NCI-H526 treated with DMSO at 0.1 percent for 48 hours (cell line): Measurements from ENCODE around the gene OR4F17.
"Not testable (repeated sequence)": the region's sequence is repeated elsewhere in the genome, so short reads cannot be mapped to it uniquely, and the experiment has no call there.

Experiments
- DNase-seq: peaks from one replicate; lab custom pipeline; 2025; lab: John Stamatoyannopoulos, UW

OR4F17 gene, protein sequence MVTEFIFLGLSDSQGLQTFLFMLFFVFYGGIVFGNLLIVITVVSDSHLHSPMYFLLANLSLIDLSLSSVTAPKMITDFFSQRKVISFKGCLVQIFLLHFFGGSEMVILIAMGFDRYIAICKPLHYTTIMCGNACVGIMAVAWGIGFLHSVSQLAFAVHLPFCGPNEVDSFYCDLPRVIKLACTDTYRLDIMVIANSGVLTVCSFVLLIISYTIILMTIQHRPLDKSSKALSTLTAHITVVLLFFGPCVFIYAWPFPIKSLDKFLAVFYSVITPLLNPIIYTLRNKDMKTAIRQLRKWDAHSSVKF

DNA sequence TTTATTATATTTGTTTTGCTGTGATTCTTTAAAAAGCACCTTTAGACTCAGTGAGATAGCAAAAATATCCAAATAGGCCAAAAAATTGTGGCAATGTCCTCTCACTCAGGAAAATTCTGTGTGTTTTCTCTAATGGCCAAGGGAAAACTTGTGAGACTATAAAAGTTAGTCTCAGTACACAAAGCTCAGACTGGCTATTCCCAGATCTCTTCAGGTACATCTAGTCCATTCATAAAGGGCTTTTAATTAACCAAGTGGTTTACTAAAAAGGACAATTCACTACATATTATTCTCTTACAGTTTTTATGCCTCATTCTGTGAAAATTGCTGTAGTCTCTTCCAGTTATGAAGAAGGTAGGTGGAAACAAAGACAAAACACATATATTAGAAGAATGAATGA, at the start of gene OR4F17:
TSS of gene OR4F17 (plus strand) at position 301 of the 400 bp plus-strand sequence. CDS start 3,575 bp downstream, outside the sequence.
- not testable (repeated sequence) for DNase-seq

GRCh38 chr19:70793-71192, 36.1 kb upstream of the OR4F17 start:
- DNase-seq, result not testable (repeated sequence)

DNA sequence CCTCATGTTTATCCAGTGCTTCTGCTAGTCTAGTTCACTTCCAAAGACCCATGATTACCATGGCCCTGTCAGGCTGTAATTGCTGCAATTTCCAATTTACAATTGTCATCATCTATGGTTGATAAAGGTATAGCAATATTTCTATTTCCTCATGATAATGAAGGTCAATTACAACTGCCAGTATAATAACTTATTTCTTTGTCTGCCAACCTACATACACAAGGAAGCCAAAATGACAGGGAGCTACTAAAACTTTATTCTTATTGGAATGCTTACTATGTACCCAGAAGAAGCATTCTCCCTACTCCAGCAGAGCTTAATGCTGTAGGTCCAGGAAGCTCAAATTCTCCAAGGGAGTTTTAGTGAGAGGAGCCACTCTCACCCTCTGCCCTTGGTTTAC, 24.0 kb upstream of the OR4F17 start:
- not testable (repeated sequence) for DNase-seq

DNA sequence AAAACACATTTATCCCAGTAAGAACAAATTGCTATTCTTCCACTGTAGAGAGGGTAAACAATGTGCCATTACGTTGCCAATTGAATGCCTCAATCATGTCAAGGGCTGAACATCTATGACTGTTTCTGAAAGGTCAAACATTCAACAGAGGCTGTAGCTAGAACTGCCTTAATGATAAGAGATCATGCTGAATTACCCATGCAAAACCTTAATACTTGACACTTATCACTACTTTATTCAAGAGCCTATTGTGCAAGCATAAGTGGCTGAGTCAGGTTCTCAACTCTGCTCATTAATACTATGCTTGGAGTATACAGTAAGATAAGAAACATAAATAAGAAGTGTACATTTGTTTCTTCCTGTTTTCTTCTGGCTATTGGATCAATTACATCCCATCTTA, 23.3 kb upstream of the OR4F17 start:
- DNase-seq, result not testable (repeated sequence)

GRCh38 chr19:90678-91077, 16.2 kb upstream of the OR4F17 start:
- DNase-seq, result not testable (repeated sequence)

DNA sequence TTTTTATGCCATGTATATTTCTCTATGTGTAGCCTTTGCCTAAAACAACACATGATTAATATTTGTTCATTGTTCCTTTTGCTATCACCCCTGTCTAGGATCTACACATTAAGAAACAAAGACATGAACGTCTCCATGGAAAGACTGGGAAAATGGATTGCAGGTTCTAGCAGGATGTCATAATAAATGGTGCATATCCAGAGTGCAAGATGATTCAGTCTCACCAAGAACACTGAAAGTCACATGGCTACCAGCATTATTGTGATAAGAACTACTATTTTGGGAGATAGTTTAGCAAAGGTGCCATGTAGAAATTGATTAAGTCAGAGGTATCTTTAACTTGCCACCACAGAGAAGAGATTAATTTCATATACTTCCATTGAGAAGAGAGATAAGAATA, 12.1 kb upstream of the OR4F17 start:
- not testable (repeated sequence) for DNase-seq

DNA sequence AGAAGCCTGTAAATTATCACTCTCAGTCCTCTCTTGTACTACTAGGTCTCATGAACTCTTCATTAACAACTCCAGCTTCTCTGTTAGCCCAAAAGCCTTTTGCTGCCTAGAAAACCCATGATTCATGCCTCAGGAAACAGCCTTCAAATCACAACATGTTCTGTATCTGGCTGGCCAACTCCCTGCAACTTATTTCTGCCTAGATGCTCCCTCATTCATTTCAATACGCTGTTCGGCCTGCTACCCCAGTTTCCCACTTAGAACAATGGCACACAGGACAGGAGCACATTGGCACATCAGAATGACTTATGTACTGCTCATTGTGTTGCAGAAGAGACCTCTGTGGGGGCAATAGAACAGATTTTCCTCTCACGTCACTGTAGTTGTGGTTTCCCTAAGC, 9.3 kb upstream of the OR4F17 start:
- not testable (repeated sequence) for DNase-seq

GRCh38 chr19:120443-121140, 13.7 kb downstream of the OR4F17 start:
- DNase-seq, result not testable (repeated sequence)
